HG03097 (cell line): ENCODE measurements around the gene PHF5A.
"Not testable (repeated sequence)": the region's sequence is repeated elsewhere in the genome, so short reads cannot be mapped to it uniquely, and the experiment has no call there.

ENCODE experiments used
- ATAC-seq: cut with Tn5 transposase; IDR thresholded peaks from one replicate; pipeline ENCODE4 v1.9.1; 2021; ENCODE audit not compliant: unreplicated experiment, low FRiP score

Gene PHF5A

GRCh38 chr22:41488596-41489385, 20.3 kb upstream of the PHF5A start:
- ATAC-seq, result no peak

DNA sequence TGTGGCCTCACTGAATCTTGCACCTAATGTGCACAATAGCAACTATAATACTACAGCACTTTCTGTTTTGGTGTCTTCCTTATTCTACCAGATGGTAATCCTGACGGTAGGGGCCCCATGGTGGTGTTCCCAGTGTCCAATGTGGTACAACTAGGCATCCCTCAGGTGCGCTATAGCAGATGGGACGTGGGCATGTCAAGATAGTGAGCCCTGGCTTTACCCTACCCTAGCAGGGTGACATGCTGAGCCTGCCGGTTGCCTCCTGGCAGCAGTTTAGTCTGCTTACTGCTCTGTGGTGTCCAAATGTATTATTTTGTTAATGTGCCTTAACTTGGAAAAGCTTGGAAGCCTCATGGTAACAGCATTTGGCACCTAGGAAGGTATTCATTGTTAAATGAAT, 19.6 kb upstream of the PHF5A start:
- ATAC-seq, result no peak

DNA sequence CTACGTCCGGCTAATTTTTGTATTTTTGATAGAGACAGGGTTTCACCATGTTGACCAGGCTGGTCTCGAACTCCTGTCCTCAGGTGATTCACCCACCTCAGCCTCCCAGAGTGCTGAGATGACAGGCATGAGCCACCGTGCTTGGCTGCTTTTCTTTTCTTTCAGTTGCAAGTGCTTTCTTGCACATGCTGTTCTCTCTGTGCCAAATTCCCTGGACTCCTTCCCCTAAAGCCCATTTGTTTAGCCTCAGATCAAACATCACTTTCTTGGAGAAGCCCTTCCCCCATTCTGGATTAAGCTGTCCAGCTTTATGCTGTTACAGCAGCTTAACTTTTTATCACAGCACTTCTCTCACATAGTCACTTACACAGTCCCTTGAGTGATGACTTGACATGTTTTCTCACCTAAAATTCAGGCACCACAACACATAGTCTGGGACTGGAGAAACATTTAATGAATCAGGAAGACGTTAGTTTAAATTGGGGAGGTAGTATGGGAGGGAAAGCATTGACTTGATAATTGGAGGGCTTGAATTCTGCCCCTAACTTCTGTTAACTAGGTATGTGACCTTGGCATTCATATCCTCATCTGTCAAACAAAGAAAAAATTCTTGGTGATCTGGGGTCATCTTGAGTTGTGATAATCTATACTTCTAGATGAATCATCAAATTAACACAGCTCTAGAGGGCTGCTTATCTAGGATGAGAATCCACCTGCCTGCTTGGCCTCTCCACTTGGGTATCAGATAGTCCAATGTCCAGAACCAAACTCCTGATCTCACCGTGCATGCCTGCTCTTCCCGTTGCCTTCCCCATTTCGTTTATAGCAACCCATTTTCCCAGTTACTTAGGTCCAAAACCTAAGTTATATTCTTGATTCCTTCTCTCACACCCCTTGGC, 18.8 kb upstream of the PHF5A start:
- no peak for ATAC-seq

- ATAC-seq, result no peak
Observed at GRCh38 chr22:41485033-41485432, 16.5 kb upstream of the PHF5A start.

GRCh38 chr22:41482319-41482935, 13.9 kb upstream of the PHF5A start:
- no peak for ATAC-seq

DNA sequence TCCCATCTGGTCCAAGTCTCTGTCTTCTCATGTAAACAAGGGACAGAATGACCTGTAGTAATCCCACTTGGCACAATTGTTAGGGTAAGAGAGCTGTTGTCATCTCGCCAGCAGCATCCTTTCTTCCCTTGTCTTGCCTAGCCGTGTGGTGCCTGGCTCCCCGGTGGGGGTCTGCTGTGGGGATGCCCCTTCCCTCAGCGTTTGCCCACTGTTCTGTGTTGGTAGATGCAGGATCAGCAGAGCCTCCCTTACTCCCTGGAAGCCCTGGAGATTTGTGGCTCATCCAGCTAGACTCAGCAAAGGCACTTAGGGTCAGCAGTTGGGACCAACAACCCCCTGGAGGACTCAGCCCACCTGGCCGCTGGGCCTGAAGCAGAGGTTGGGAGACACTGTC, 13.4 kb upstream of the PHF5A start:
- no peak for ATAC-seq

DNA sequence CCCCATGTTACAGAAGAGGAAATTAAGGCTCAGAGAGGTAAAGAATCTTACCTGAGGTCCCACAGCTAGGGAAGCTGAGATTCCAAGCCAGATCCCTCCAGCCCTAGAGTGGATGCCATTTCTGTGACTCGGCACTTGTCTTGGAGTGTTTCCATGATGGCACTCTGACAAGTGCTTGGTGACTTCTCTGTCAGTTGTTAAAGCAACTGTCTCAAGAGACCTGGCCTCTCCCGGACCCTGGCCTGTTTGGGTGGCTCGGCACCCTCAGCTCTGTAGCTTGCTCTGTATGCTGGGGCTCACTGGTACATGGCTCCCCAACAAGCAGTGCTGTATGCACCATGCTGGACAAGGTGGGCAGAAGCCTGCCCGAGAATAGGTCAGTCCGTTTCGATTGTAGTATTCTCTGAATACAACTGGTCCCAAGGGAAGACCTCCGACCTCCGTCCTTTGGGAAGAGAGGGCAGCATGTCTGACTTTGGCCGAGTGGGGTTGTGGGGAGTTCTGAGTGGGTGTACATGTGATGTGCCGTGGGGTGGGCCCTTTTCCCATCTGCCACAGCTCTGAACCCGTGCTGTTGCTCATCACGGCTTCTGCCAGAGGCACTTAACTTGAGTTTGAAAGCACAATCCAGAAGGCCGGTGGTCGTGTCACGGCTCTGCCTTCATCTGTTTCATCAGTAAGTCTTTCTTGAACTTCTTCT, 12.8 kb upstream of the PHF5A start:
- ATAC-seq, result no peak

DNA sequence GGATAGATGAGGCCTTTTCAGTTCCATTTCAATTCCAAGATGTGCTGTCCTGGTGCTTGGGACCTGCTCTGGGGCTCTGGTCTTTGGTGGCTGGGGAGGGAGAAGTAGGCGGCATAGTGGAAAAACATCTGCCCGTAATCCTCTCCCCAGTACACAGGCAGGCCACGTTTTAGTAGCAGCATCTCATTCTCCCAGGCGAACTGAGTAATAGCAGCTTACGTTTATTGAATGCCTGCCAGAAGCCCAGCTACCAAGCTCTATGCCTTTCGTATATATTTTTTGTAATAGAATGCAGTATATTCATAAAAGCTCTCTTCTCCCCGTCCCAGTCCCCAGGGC, 11.9 kb upstream of the PHF5A start:
- ATAC-seq, result no peak

GRCh38 chr22:41479671-41480396, 11.3 kb upstream of the PHF5A start:
- ATAC-seq, result no peak

DNA sequence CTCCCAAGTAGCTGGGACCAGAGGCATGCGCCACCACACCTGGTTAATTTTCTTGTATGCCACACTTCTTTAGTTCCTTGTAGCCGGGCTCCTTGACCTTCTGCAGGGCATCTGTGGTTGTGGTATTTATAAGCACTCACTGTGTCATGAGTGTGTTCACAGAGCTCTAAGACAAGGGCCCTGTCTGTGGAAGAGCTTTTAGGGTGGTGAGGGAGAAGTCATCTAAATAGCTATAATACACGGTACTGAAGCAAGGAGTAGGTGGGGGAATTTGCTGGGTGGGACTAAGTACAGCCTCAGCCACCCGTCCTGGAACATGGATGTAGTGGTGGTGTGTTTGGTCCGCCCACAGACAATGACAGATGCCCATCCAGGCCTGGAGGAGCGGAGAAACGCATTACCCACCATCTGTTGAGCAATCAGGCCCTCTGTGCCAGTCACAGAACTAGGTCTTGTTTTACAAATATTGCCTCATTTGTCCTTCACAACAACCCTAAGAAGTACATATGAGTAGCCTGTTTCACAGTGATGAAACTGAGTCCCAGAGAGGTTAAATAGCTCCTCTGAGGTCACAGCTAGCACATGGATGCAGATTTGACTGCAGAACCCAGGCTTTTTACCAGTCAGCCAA, 10.5 kb upstream of the PHF5A start:
- no peak for ATAC-seq

- ATAC-seq, result no peak
Observed at GRCh38 chr22:41478473-41478872, 10.0 kb upstream of the PHF5A start.

GRCh38 chr22:41474872-41475451, 6.5 kb upstream of the PHF5A start:
- ATAC-seq, result no peak

DNA sequence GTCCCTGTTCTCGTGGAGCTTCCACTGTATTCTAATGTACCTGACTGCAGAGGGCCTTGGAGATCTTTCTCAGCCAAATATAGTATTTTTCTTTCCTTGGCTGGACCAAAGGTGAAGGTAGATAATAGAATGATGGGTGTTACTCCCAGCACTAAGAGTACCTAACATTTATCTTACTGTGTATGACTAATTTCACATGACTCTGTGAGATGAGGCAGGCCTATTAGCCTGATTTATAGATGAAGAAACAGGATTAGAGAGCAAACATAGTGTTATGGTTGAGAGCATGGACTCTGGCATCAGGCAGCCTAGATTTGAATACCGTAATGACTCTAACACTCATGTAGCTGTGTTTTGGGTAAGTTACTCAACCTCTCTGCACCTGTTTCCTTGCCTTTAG, 3.1 kb upstream of the PHF5A start:
- ATAC-seq, result no peak

- ATAC-seq, result no peak
Observed at GRCh38 chr22:41470886-41471285, 2.4 kb upstream of the PHF5A start.

DNA sequence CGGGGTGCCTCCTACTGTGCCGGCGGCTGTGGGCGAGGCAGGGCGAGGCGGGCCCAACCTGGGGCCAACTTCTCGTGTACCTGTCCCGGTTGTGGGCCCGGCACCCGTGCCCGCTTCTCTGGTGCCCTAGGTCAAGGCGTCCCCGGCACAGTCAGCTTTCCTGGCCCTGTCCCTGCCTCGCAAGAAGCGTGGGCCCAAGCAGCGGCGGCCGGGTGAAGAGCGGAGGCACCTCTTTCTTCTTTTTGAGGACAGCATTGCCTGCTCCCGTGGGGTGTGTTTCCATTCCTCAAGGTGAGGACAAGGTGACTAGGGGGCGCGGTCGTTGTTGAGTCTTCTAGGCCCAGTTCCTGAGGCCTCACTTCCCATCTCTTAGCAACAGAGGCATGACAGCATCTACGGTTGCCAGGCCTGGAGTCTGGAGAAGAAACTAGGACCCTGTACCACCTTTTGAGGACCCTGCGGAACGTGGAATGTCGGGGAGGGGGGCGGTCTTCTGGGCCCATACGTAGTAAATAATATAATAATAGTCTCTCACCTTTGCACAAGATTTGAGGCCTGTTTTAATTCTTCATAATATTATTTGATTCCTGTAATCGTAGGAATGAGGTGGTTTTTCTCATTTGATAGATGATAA, 843 bp upstream of the PHF5A start:
- peak; percentile 6 for ATAC-seq

DNA sequence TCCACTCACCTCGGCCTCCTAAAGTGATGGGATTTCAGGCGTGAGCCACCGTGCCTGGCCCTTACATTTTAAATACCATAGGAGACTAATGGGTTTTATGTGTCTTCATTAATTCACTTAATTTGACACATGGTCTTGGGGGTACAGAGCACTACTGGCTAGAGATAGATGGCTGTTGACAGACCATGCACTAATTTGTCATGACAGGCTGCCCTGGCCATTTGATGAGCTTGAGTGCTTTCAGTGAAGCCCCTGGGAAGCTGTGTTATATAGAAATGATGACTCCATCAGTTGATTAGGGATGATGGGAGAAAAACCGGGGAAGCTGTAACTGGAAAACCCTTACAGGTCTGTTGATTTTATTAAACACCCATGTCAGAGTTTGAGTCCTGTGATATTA, 6.6 kb downstream of the PHF5A start:
- no peak for ATAC-seq

DNA sequence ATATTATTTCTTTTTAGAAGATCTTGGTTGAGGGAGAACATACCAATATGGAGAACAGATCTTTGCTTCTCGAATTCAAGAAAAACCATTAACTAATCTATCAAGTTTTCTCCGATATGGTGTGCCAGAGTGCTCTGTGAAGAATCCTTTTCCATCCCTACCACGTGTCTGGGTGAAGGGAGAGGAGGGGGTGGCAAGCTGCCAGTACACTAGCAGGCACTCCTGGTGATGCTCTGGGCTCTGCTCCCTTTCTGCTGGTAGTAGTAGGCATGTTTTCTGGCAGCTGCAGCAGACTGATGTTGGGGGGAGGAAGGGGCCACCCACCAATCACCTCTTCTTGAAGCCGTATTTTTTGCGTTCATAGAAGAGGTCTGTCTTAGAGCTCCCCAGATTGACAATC, 8.4 kb downstream of the PHF5A start:
- ATAC-seq, result not testable (repeated sequence)

DNA sequence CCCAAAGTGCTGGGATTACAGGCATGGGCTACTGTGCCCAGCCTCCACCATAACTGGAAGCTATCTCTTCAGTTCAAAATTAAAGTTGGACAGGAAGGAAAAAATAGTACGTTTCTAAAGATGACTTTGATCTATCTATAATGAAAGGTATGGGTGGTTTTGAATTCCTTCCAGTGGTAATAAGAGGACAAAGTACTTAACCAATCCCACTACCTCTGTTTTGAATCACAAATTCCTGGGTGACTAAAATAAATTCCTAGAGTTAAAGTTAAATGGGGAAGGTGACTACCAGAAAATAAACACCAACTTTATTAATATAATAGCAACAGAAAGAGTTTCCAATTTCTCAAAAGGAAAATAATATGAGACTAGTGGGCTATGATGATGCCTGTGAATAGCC, 9.1 kb downstream of the PHF5A start:
- no peak for ATAC-seq

GRCh38 chr22:41458161-41458728, 10.2 kb downstream of the PHF5A start:
- no peak for ATAC-seq
